Keratinocyte (primary cell): ENCODE results near the gene CFAP299. TPM values are rescaled to one million over a fixed set of nuclear protein-coding genes. Genes with fewer than 3 reads are reported as not detected.

Experiments
- DNase-seq: peaks from one replicate; pipeline ENCODE4 v3.0.0-alpha.2; 2011; ENCODE audit warnings: low read depth, missing footprints, low spot score
- FAIRE-seq: peaks from 2 replicates; lab custom pipeline; 2011; peaks lifted over from hg19 to GRCh38; lab: Jason Lieb, UNC
- H2AFZ ChIP-seq: 2 replicates; pipeline ENCODE4 v1.6.0; 2012; ENCODE audit warnings: low read length, control low read depth, inconsistent platforms; ENCODE audit not compliant: control insufficient read depth
- H3K27ac ChIP-seq: 2 replicates; pipeline ENCODE4 v1.5.1; 2011; ENCODE audit warnings: low read length; ENCODE audit not compliant: control insufficient read depth, insufficient read depth
- H3K27me3 ChIP-seq: 3 replicates; pipeline ENCODE4 v1.6.0; 2011; ENCODE audit warnings: low read length; ENCODE audit not compliant: control insufficient read depth, insufficient read depth; ENCODE audit errors: extremely low read depth
- H3K36me3 ChIP-seq, 2 experiments: 2 replicates in 1 of 2; 3 replicates in 1 of 2; pipeline ENCODE4 v1.5.1; 2011; ENCODE audit warnings: low read length in 2 of 2, mild to moderate bottlenecking in 1 of 2; ENCODE audit not compliant: control insufficient read depth in 2 of 2, insufficient read depth in 2 of 2; ENCODE audit errors: extremely low read depth in 1 of 2
- H3K4me1 ChIP-seq: 3 replicates; pipeline ENCODE4 v1.5.1; 2011; ENCODE audit warnings: low read length; ENCODE audit not compliant: control insufficient read depth, insufficient read depth; ENCODE audit errors: extremely low read depth
- H3K4me2 ChIP-seq: 3 replicates; pipeline ENCODE4 v1.6.0; 2011; ENCODE audit warnings: low read depth, low read length; ENCODE audit not compliant: control insufficient read depth, insufficient read depth; ENCODE audit errors: extremely low read depth
- H3K4me3 ChIP-seq, 3 experiments: fragments of 200-600 bp in 1 of 3; sonication (generic) in 1 of 3; 2 replicates in 2 of 3; 3 replicates in 1 of 3; pipeline ENCODE4 v1.5.1; 2011 to 2016; ENCODE audit warnings: low read length in 3 of 3, mild to moderate bottlenecking in 3 of 3, control low read depth in 2 of 3, inconsistent platforms in 1 of 3, low read depth in 1 of 3, mixed read lengths in 1 of 3, mixed run types in 1 of 3, moderate library complexity in 1 of 3; ENCODE audit not compliant: control insufficient read depth in 2 of 3, insufficient read depth in 2 of 3; ENCODE audit errors: extremely low read depth in 1 of 3
- H3K79me2 ChIP-seq: 2 replicates; pipeline ENCODE4 v1.6.0; 2012; ENCODE audit warnings: low read length; ENCODE audit not compliant: control insufficient read depth, insufficient read depth
- H3K9ac ChIP-seq: 3 replicates; pipeline ENCODE4 v1.6.0; 2011; ENCODE audit warnings: low read length; ENCODE audit not compliant: control insufficient read depth, insufficient read depth; ENCODE audit errors: extremely low read depth
- H3K9me1 ChIP-seq: 3 replicates; pipeline ENCODE4 v1.6.0; 2011; ENCODE audit warnings: low read length; ENCODE audit not compliant: control insufficient read depth, insufficient read depth; ENCODE audit errors: extremely low read depth
- H3K9me3 ChIP-seq: 2 replicates; pipeline ENCODE4 v1.5.1; 2012; ENCODE audit warnings: low read depth, low read length; ENCODE audit not compliant: control insufficient read depth
- H4K20me1 ChIP-seq: 3 replicates; pipeline ENCODE4 v1.6.0; 2011; ENCODE audit warnings: low read length; ENCODE audit not compliant: control insufficient read depth, insufficient read depth; ENCODE audit errors: extremely low read depth
- EZH2 ChIP-seq: IDR thresholded peaks from one replicate; pipeline ENCODE4 v1.6.1; 2012; ENCODE audit warnings: inconsistent platforms, mild to moderate bottlenecking, low read length, moderate library complexity
- dilution Hi-C: fragments of 300-500 bp; cut with MboI; formaldehyde crosslinking; loops from one replicate; pipeline ENCODE4 v1.7.0; 2020; ENCODE audit warnings: low sequenced_read_pairs; ENCODE audit not compliant: extremely low pct_ligation_motif_present
- polyA plus RNA-seq, 5 experiments: library from polyadenylated mRNA; depleted of rRNA in 3 of 5; stranded (reverse) in 3 of 5; stranded (forward) in 1 of 5; unstranded in 1 of 5; fragments of >200 nt; gene quantifications; 1 replicate in 1 of 5; 2 replicates in 3 of 5; 3 replicates in 1 of 5; pipeline versions ENCODE4 v1.2.1 to v1.2.3, GENCODE V29; 2011 to 2012; ENCODE audit warnings: missing spikeins in 2 of 5, low read depth in 1 of 5, low replicate concordance in 1 of 5
- TF ChIP-seq, protein P1 (sequence below), 3 experiments: IDR thresholded peaks in 1 of 3; conservative IDR thresholded peaks in 1 of 3; optimal IDR thresholded peaks in 1 of 3; 2 replicates in 2 of 3; 3 replicates in 1 of 3; pipeline versions ENCODE3 to v1.5.1; 2011; ENCODE audit warnings: low read length in 3 of 3, mild to moderate bottlenecking in 3 of 3, moderate library complexity in 2 of 3, control low read depth in 1 of 3, inconsistent platforms in 1 of 3; ENCODE audit not compliant: insufficient read depth in 2 of 3; ENCODE audit errors: extremely low read depth in 1 of 3

Gene CFAP299
- polyA plus RNA-seq, 1 donor (not counting 4 experiments of a cell fraction or from before 2014, with no cell fraction given), result 0.14 TPM

DNA sequence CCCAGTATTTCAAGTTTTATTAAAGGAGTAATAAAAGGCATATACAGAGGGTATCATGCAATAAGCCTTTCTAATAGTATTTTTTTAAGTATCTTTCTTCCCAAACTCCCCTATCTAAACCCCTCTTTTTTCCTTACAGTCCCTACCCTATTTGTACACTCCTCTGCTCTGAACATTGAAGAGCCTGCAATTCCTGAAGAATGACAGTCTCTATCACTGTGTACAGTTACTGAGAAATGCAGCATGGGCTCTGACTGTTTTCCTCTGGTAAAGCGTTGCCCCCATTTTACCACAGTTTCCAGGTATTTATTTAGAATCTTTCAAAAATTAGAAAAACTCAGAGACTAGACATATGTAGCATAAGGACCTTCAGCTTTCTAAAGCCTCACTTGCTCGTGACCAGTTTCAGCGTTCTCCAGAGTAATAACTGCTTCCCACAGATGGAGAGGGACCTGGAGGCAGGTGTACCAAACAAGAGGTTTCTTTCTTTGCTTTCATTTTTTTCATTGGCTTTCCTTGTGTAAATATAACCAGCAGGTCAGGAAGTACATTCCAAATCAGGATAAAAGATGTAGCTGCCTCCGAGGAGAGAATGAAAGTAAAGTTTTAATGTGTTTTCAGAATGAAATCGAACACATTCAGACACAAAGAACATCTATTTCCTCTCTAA, 230.8 kb downstream of the CFAP299 start:
- no peaks in the 10 kb centered on the region for H4K20me1 ChIP-seq
- FAIRE-seq (no peak), DNase-seq (no peak)
- H3K27me3 ChIP-seq, result no peaks in the 10 kb centered on the region
- no peak overlapping the region for H3K4me2 ChIP-seq
- H3K79me2 ChIP-seq, result no peaks in the 10 kb centered on the region
- H3K27ac ChIP-seq, result no peak overlapping the region
- dilution Hi-C loops, result no loop called here
- H3K4me1 ChIP-seq, result no peaks in the 10 kb centered on the region
- no peaks in the 10 kb centered on the region for H3K9me1 ChIP-seq
- no peak overlapping the region for H3K9ac ChIP-seq
- H2AFZ ChIP-seq, result no peak overlapping the region
- TF ChIP-seq EZH2, result no peak
- TF ChIP-seq, protein P1, sequence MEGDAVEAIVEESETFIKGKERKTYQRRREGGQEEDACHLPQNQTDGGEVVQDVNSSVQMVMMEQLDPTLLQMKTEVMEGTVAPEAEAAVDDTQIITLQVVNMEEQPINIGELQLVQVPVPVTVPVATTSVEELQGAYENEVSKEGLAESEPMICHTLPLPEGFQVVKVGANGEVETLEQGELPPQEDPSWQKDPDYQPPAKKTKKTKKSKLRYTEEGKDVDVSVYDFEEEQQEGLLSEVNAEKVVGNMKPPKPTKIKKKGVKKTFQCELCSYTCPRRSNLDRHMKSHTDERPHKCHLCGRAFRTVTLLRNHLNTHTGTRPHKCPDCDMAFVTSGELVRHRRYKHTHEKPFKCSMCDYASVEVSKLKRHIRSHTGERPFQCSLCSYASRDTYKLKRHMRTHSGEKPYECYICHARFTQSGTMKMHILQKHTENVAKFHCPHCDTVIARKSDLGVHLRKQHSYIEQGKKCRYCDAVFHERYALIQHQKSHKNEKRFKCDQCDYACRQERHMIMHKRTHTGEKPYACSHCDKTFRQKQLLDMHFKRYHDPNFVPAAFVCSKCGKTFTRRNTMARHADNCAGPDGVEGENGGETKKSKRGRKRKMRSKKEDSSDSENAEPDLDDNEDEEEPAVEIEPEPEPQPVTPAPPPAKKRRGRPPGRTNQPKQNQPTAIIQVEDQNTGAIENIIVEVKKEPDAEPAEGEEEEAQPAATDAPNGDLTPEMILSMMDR (optimal IDR thresholded peaks at IDR 0.05 in 1 of 3, IDR thresholded peaks at IDR 0.05 in 1 of 3, conservative IDR thresholded peaks at IDR 0.05 in 1 of 3; ENCODE audit: extremely low read depth in 1 of 3, insufficient read depth in 2 of 3, low read length in 3 of 3), result no peak
- no peak overlapping the region for H3K4me3 ChIP-seq
- no peaks in the 10 kb centered on the region for H3K36me3 ChIP-seq
- H3K9me3 ChIP-seq, result no peaks in the 10 kb centered on the region

DNA sequence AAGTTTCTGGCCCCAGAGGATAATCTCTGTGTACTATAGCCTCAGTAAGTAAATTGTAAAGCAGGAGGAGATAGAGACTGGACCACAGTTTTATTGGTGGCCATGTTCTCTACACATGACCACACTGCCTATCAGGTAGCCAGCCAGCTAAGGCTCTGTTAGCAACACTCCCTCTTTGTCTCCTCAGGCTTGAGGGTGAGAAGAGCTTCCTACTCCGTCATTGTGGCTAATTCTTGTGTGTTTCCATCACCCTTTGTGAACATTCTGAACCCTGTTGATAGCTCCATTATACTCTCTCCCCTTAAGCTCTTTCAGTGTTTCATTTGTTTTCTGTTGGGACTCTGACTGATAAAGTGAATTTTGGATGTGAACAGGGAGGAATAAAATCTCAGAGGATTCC, 233.4 kb downstream of the CFAP299 start:
- Histone ChIP-seq H3K4me2 (no peak overlapping the region), H3K79me2 (no peaks in the 10 kb centered on the region), H4K20me1 (no peaks in the 10 kb centered on the region), H3K9me3 (no peaks in the 10 kb centered on the region), H3K27me3 (no peaks in the 10 kb centered on the region), H2AFZ (no peak overlapping the region), H3K27ac (no peak overlapping the region), H3K36me3 (no peaks in the 10 kb centered on the region), H3K4me1 (no peaks in the 10 kb centered on the region), H3K9ac (no peak overlapping the region), H3K4me3 (no peak overlapping the region), H3K9me1 (no peaks in the 10 kb centered on the region)
- dilution Hi-C loops, result no loop called here
- no peak for TF ChIP-seq EZH2
- TF ChIP-seq, protein P1 (optimal IDR thresholded peaks at IDR 0.05 in 1 of 3, IDR thresholded peaks at IDR 0.05 in 1 of 3, conservative IDR thresholded peaks at IDR 0.05 in 1 of 3; ENCODE audit: extremely low read depth in 1 of 3, insufficient read depth in 2 of 3, low read length in 3 of 3), result no peak
- FAIRE-seq, result no peak
- no peak for DNase-seq
